ENCODE results near the gene LRP5.

LRP5 gene

DNA sequence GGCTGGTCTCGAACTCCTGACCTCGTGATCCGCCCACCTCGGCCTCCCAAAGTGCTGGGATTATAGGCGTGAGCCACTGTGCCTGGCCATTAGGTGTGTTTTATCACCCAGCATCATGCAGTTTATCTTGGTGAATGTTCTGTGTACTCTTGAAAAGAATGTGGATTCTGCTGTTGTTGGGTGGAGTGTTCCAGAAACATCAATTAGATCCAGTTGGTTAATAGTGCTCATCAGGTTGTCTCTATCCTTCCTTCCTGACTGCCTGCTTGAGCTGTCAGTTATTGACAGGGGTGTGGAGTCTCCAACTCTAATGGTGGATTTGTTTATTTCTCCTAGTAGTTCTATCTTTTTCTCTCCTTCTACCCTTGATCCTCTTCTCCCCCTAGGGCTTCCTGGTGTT lies 118.0 kb downstream of the LRP5 start:
- no peak for TF ChIP-seq EZH2phosphoT487 (conservative IDR thresholded peaks at IDR 0.05; ENCODE audit: low read length)
- TF ChIP-seq CTCF (IDR thresholded peaks at IDR 0.05; ENCODE audit: insufficient read depth, low read length, poor library complexity, severe bottlenecking) = no peak
- no peaks in the 10 kb centered on the region for H3K36me3 ChIP-seq (ENCODE audit: low read length)
- H4K20me1 ChIP-seq (ENCODE audit: low read depth, low read length) = no peaks in the 10 kb centered on the region
- no peak overlapping the region for H2AFZ ChIP-seq (ENCODE audit: low read depth, low read length, severe bottlenecking)
- no peak overlapping the region for H3K4me3 ChIP-seq (ENCODE audit: insufficient read depth, low read length, poor library complexity, severe bottlenecking)
- peaks cover 7% of the 10 kb centered on the region; the same call in 1 of the 2 replicates for H3K9me3 ChIP-seq (ENCODE audit: insufficient read depth, low read length)
- no peak overlapping the region for H3K9ac ChIP-seq (ENCODE audit: low read length)
- H3K27ac ChIP-seq (ENCODE audit: low read depth, low read length) = no peak overlapping the region
- no peaks in the 10 kb centered on the region for H3F3A ChIP-seq (ENCODE audit: insufficient read depth)
- H3K27me3 ChIP-seq (ENCODE audit: low read length) = no peaks in the 10 kb centered on the region
- H3K79me2 ChIP-seq (ENCODE audit: insufficient read depth, low read length) = no peaks in the 10 kb centered on the region
- no peaks in the 10 kb centered on the region for H3K9me2 ChIP-seq (replicated peaks; ENCODE audit: insufficient read depth, low read length)
- H3K4me2 ChIP-seq (ENCODE audit: low read depth, low read length, poor library complexity, severe bottlenecking) = no peak overlapping the region

GRCh38 chr11:68430801-68431200 lies 118.4 kb downstream of the LRP5 start:
- H4K20me1 ChIP-seq (ENCODE audit: low read depth, low read length) = no peaks in the 10 kb centered on the region
- no peak overlapping the region for H3K9ac ChIP-seq (ENCODE audit: low read length)
- no peaks in the 10 kb centered on the region for H3F3A ChIP-seq (ENCODE audit: insufficient read depth)
- H3K27ac ChIP-seq (ENCODE audit: low read depth, low read length) = no peak overlapping the region
- no peaks in the 10 kb centered on the region for H3K36me3 ChIP-seq (ENCODE audit: low read length)
- H3K79me2 ChIP-seq (ENCODE audit: insufficient read depth, low read length) = no peaks in the 10 kb centered on the region
- no peak overlapping the region for H3K4me2 ChIP-seq (ENCODE audit: low read depth, low read length, poor library complexity, severe bottlenecking)
- H3K27me3 ChIP-seq (ENCODE audit: low read length) = no peaks in the 10 kb centered on the region
- H3K4me3 ChIP-seq (ENCODE audit: insufficient read depth, low read length, poor library complexity, severe bottlenecking) = no peak overlapping the region
- TF ChIP-seq EZH2phosphoT487 (conservative IDR thresholded peaks at IDR 0.05; ENCODE audit: low read length) (no peak), CTCF (IDR thresholded peaks at IDR 0.05; ENCODE audit: insufficient read depth, low read length, poor library complexity, severe bottlenecking) (no peak)
- no peaks in the 10 kb centered on the region for H3K9me2 ChIP-seq (replicated peaks; ENCODE audit: insufficient read depth, low read length)
- H3K9me3 ChIP-seq (ENCODE audit: insufficient read depth, low read length) = peaks cover 7% of the 10 kb centered on the region; the same call in 1 of the 2 replicates
- no peak overlapping the region for H2AFZ ChIP-seq (ENCODE audit: low read depth, low read length, severe bottlenecking)

DNA sequence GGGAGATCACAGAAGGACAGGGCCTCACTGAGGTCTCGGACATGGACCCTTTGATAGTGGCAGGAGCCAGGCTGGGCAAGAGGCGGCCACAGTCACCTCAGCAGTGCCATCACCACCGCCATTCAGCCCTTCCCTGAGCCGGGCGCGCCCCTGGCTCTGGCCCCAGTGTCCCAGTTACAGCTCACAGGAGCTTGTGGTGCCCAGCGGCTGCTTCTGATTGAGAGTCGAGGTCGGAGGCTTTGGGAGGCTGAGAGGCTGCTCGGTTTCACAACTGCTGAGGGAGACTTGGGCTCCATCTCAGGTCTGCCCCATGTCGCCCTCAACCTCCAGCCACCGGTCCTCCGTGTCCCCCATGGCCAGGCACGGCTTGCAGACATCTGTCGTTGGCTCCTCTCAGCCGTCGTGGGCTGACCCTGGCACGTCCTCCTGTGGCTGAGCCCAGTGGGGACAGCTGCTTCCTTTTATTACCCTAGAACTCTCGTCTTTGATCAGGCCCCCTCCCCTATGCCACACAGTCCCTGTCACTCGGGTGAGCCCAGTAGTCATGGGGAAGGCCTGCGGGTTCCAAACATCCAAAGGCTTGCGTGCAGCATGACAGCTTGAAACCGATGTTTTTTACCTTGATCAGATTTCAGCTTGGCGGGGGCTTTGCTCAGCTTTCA lies 119.7 kb downstream of the LRP5 start:
- H3K4me2 ChIP-seq (ENCODE audit: low read depth, low read length, poor library complexity, severe bottlenecking) = no peak overlapping the region
- no peak overlapping the region for H3K4me3 ChIP-seq (ENCODE audit: insufficient read depth, low read length, poor library complexity, severe bottlenecking)
- no peaks in the 10 kb centered on the region for H3K9me2 ChIP-seq (replicated peaks; ENCODE audit: insufficient read depth, low read length)
- H3K9me3 ChIP-seq (ENCODE audit: insufficient read depth, low read length) = peaks cover 7% of the 10 kb centered on the region; the same call in 1 of the 2 replicates
- H3K79me2 ChIP-seq (ENCODE audit: insufficient read depth, low read length) = no peaks in the 10 kb centered on the region
- no peaks in the 10 kb centered on the region for H3F3A ChIP-seq (ENCODE audit: insufficient read depth)
- H3K27ac ChIP-seq (ENCODE audit: low read depth, low read length) = no peak overlapping the region
- no peaks in the 10 kb centered on the region for H3K36me3 ChIP-seq (ENCODE audit: low read length)
- no peak for TF ChIP-seq CTCF (IDR thresholded peaks at IDR 0.05; ENCODE audit: insufficient read depth, low read length, poor library complexity, severe bottlenecking)
- TF ChIP-seq EZH2phosphoT487 (conservative IDR thresholded peaks at IDR 0.05; ENCODE audit: low read length) = no peak
- H3K9ac ChIP-seq (ENCODE audit: low read length) = no peak overlapping the region
- no peak overlapping the region for H2AFZ ChIP-seq (ENCODE audit: low read depth, low read length, severe bottlenecking)
- no peaks in the 10 kb centered on the region for H4K20me1 ChIP-seq (ENCODE audit: low read depth, low read length)
- H3K27me3 ChIP-seq (ENCODE audit: low read length) = no peaks in the 10 kb centered on the region
